Right renal pelvis (tissue), 4 donors: Measurements from ENCODE around the gene STKLD1. TPM values are rescaled to one million over a fixed set of nuclear protein-coding genes. Genes with fewer than 3 reads are reported as not detected.
"Not testable (repeated sequence)": the region's sequence is repeated elsewhere in the genome, so short reads cannot be mapped to it uniquely, and the experiment has no call there.

Experiments used
- DNase-seq, 4 donors: peaks; one replicate each; pipeline ENCODE4 v3.0.0-alpha.2; 2013; ENCODE audit warnings: low read depth in 4 of 4, low spot score in 3 of 4, missing footprints in 1 of 4
- polyA plus RNA-seq, 4 donors: library from polyadenylated mRNA; unstranded; fragments of 120-200 nt; gene quantifications; one replicate each; pipeline ENCODE4 v1.2.1, GENCODE V29; 2013; ENCODE audit not compliant: insufficient read length in 4 of 4

STKLD1 gene
- 1 to 10 TPM; 3.4 to 5.0 (median 4.3) TPM for polyA plus RNA-seq

GRCh38 chr9:133375724-133376654 is at the start of gene STKLD1, which contains the start of gene SURF4:
Gene STKLD1, plus strand, starts transcription at chr9:133376366. Its CDS starts 108 bp downstream, at chr9:133376474.
Gene SURF4, minus strand, starts transcription at chr9:133376060. Its CDS starts 91 bp downstream, at chr9:133375969.
- DNase-seq: peak; percentile 89 to 93 (median 92)

GRCh38 chr9:133327021-133327420 is 49.1 kb upstream of the STKLD1 start:
- not testable (repeated sequence) for DNase-seq

GRCh38 chr9:133327834-133328484 is 48.2 kb upstream of the STKLD1 start:
- no peak for DNase-seq

- not testable (repeated sequence) for DNase-seq
These were observed 46.6 kb upstream of the STKLD1 start for GRCh38 chr9:133329306-133330156.

- DNase-seq: no peak
These were observed 44.9 kb upstream of the STKLD1 start for GRCh38 chr9:133331221-133331620.

- no peak for DNase-seq
These were observed 44.4 kb upstream of the STKLD1 start for GRCh38 chr9:133331641-133332380.

GRCh38 chr9:133332381-133332730 is 43.8 kb upstream of the STKLD1 start:
- no peak for DNase-seq

- no peak for DNase-seq
These were observed 43.2 kb upstream of the STKLD1 start for GRCh38 chr9:133333011-133333410.

GRCh38 chr9:133333566-133333965 is 42.6 kb upstream of the STKLD1 start:
- no peak for DNase-seq

GRCh38 chr9:133334161-133334560 is 42.0 kb upstream of the STKLD1 start:
- no peak for DNase-seq

- not testable (repeated sequence) for DNase-seq
These were observed 41.3 kb upstream of the STKLD1 start for GRCh38 chr9:133334888-133335287.

- peak; percentile 68 to 81 (median 74) for DNase-seq
These were observed 40.0 kb upstream of the STKLD1 start, which contains the start of gene SURF6 for GRCh38 chr9:133335924-133336811. Gene SURF6, minus strand, starts transcription at chr9:133336188. Its CDS starts 56 bp downstream, at chr9:133336132.

GRCh38 chr9:133339641-133340040 is 36.5 kb upstream of the STKLD1 start:
- no peak for DNase-seq

GRCh38 chr9:133340256-133340655 is 35.9 kb upstream of the STKLD1 start:
- DNase-seq: no peak

- no peak for DNase-seq
These were observed 35.2 kb upstream of the STKLD1 start for GRCh38 chr9:133340916-133341315.

- no peak for DNase-seq
These were observed 34.6 kb upstream of the STKLD1 start for GRCh38 chr9:133341369-133342068.

- no peak for DNase-seq
These were observed 34.1 kb upstream of the STKLD1 start for GRCh38 chr9:133342069-133342406.

GRCh38 chr9:133342570-133342969 is 33.6 kb upstream of the STKLD1 start:
- no peak for DNase-seq
